NCI-H1048 (cell line): ENCODE results near the gene MAST2.

ENCODE experiments used
- DNase-seq: peaks from one replicate; lab custom pipeline; 2025; lab: John Stamatoyannopoulos, UW

MAST2 gene

GRCh38 chr1:45982359-45982758, 178.9 kb downstream of the MAST2 start:
- DNase-seq: no peak

- no peak for DNase-seq
These were observed 180.6 kb downstream of the MAST2 start for GRCh38 chr1:45983967-45984366.

- no peak for DNase-seq
These were observed 183.8 kb downstream of the MAST2 start for GRCh38 chr1:45987204-45987603.

GRCh38 chr1:45989249-45989648, 185.8 kb downstream of the MAST2 start:
- no peak for DNase-seq

GRCh38 chr1:45994423-45994822, 191.0 kb downstream of the MAST2 start:
- DNase-seq: no peak

GRCh38 chr1:45995298-45995697, 191.9 kb downstream of the MAST2 start:
- DNase-seq: no peak

GRCh38 chr1:45998020-45998617, 194.7 kb downstream of the MAST2 start:
- no peak for DNase-seq

GRCh38 chr1:45999507-45999906, 196.1 kb downstream of the MAST2 start:
- no peak for DNase-seq

GRCh38 chr1:46001081-46001785, 197.8 kb downstream of the MAST2 start:
- DNase-seq: no peak

GRCh38 chr1:46002551-46003150, 199.2 kb downstream of the MAST2 start:
- DNase-seq: no peak

GRCh38 chr1:46003315-46003714, 199.9 kb downstream of the MAST2 start:
- no peak for DNase-seq

GRCh38 chr1:46004492-46004891, 201.1 kb downstream of the MAST2 start:
- no peak for DNase-seq

- no peak for DNase-seq
These were observed 202.2 kb downstream of the MAST2 start for GRCh38 chr1:46005594-46005993.

GRCh38 chr1:46008585-46008984, 205.2 kb downstream of the MAST2 start:
- no peak for DNase-seq

- no peak for DNase-seq
These were observed 207.2 kb downstream of the MAST2 start for GRCh38 chr1:46010611-46011010.

- no peak for DNase-seq
These were observed 207.8 kb downstream of the MAST2 start for GRCh38 chr1:46011121-46011695.

- no peak for DNase-seq
These were observed 208.8 kb downstream of the MAST2 start for GRCh38 chr1:46012236-46012635.

GRCh38 chr1:46013581-46013980, 210.2 kb downstream of the MAST2 start:
- no peak for DNase-seq

- DNase-seq: no peak
These were observed 214.6 kb downstream of the MAST2 start for GRCh38 chr1:46017876-46018503.

GRCh38 chr1:46019348-46019747, 215.9 kb downstream of the MAST2 start:
- no peak for DNase-seq

- DNase-seq: no peak
These were observed 216.6 kb downstream of the MAST2 start for GRCh38 chr1:46020010-46020409.
